AG10803 (cell line): ENCODE results near the gene PRKCH.

Experiments
- DNase-seq: peaks from one replicate; pipeline ENCODE4 v3.0.0; 2010; ENCODE audit warnings: low read depth
- H3K4me3 ChIP-seq: 2 replicates; pipeline ENCODE4 v1.5.1; 2011; ENCODE audit warnings: mild to moderate bottlenecking, low read length, control low read depth
- CTCF ChIP-seq: conservative IDR thresholded peaks from 2 replicates; pipeline ENCODE4 v1.5.1; 2011; ENCODE audit warnings: mild to moderate bottlenecking, low read length, control low read depth, inconsistent platforms

PRKCH gene

GRCh38 chr14:61519106-61519505 lies 197.7 kb downstream of the PRKCH start:
- H3K4me3 ChIP-seq, result no peak overlapping the region
- DNase-seq, result no peak
- no peak for TF ChIP-seq CTCF

GRCh38 chr14:61519735-61520134 lies 198.4 kb downstream of the PRKCH start:
- TF ChIP-seq CTCF, result no peak
- no peak overlapping the region for H3K4me3 ChIP-seq
- no peak for DNase-seq

- H3K4me3 ChIP-seq, result no peak overlapping the region
Observed at GRCh38 chr14:61520576-61520975, 199.2 kb downstream of the PRKCH start.

GRCh38 chr14:61521773-61522172 lies 200.4 kb downstream of the PRKCH start:
- TF ChIP-seq CTCF, result no peak
- no peak overlapping the region for H3K4me3 ChIP-seq
- DNase-seq, result no peak

More at GRCh38 chr14:61520576-61520975, 199.2 kb downstream of the PRKCH start:
- TF ChIP-seq CTCF, result no peak
- DNase-seq, result peak; percentile 85

GRCh38 chr14:61523751-61524150 lies 202.4 kb downstream of the PRKCH start:
- H3K4me3 ChIP-seq, result no peak overlapping the region
- DNase-seq, result no peak
- TF ChIP-seq CTCF, result no peak

GRCh38 chr14:61524211-61524806 lies 202.9 kb downstream of the PRKCH start:
- H3K4me3 ChIP-seq, result no peak overlapping the region
- peak; percentile 82 for DNase-seq
- no peak for TF ChIP-seq CTCF

- no peak overlapping the region for H3K4me3 ChIP-seq
- no peak for TF ChIP-seq CTCF
- DNase-seq, result no peak
Observed at GRCh38 chr14:61524936-61525292, 203.5 kb downstream of the PRKCH start.
